ENCODE results near the gene IGSF1. TPM values are rescaled to one million over a fixed set of nuclear protein-coding genes. Genes with fewer than 3 reads are reported as not detected.

The IGSF1 gene
- total and polyA plus RNA-seq, 2 donors: 0.89 to 0.94 TPM

DNA sequence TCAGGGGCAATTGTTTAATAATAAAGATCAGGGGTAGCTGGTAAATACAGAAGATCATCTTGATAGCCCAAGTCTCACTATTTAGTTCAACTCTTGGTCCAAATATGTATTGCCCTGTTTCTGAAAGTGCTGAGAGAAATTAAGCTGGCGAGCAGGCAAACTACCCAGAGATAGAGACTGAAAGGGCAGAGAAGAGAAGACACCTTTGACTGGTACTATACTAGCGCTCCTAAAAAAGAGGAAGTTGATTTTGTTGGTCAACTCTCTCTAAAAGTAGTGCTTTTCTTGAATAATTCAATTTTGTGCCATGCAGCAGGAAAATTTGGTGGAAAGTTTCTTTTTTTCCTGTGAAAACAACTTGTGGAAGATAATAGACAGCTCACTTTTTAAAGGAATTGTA lies 64.0 kb downstream of the IGSF1 start:
- H3K36me3 ChIP-seq (ENCODE audit: control insufficient read depth in 2 of 2, insufficient read depth in 2 of 2, low read length in 1 of 2): no peaks in the 10 kb centered on the region
- no peak overlapping the region for H3K27ac ChIP-seq (ENCODE audit: low read depth in 1 of 2, low read length in 1 of 2)
- H3K9me3 ChIP-seq (ENCODE audit: control insufficient read depth in 2 of 2, insufficient read depth in 1 of 2, low read length in 1 of 2): no peaks in the 10 kb centered on the region
- no peaks in the 10 kb centered on the region for H3K27me3 ChIP-seq (ENCODE audit: control insufficient read depth in 2 of 2, insufficient read depth in 1 of 2, low read length in 1 of 2)
- no peak for DNase-seq (ENCODE audit: low read depth in 6 of 9, low spot score in 9 of 9)
- H3K4me1 ChIP-seq (ENCODE audit: control insufficient read depth in 2 of 2, insufficient read depth in 2 of 2, low read length in 2 of 2): no peaks in the 10 kb centered on the region
- no peak overlapping the region for H3K4me3 ChIP-seq (ENCODE audit: low read length in 2 of 2)
- WGBS: 79% methylated on average over 2 of the region's 2 CpGs

Other genes with a start within 250 kb of the IGSF1 start
- gene ARHGAP36, start 231.0 kb downstream of the IGSF1 start, total RNA-seq: 1.7 TPM
- gene ARHGAP36, start 231.0 kb downstream of the IGSF1 start, polyA plus RNA-seq: 2.8 TPM

All from thymus (tissue), 11 donors.